ENCODE data around the gene UNC13A. TPM values are rescaled to one million over a fixed set of nuclear protein-coding genes. Genes with fewer than 3 reads are reported as not detected.

The UNC13A gene
- total and polyA plus RNA-seq, 11 donors, result 0.02 to 1.1 (median 0.09) TPM; not detected in 1

- DNase-seq (no peak), ATAC-seq (no peak)
- TF ChIP-seq CTCF (IDR thresholded peaks at IDR 0.05), result no peak
- no peak for TF ChIP-seq POLR2A (IDR thresholded peaks at IDR 0.05)
- H3K27ac ChIP-seq, result no peak overlapping the region
- H3K4me1 ChIP-seq, result no peaks in the 10 kb centered on the region
- no peak overlapping the region for H3K4me3 ChIP-seq
- WGBS, 4 donors, result 63 to 79% (median 78%) methylated on average over 4 to 9 of the region's 9 CpGs
- no peaks in the 10 kb centered on the region for H3K36me3 ChIP-seq
- no peaks in the 10 kb centered on the region for H3K27me3 ChIP-seq
- intact Hi-C loops (cut with DNase I), result no loop called here
- H3K9me3 ChIP-seq, result peaks cover 0 to 14% (median 7%) of the 10 kb centered on the region in 12 donors
These were observed 18.7 kb downstream of the UNC13A start for GRCh38 chr19:17669419-17669818.

- no peak overlapping the region for H3K4me3 ChIP-seq
- TF ChIP-seq POLR2A (IDR thresholded peaks at IDR 0.05) (no peak), CTCF (IDR thresholded peaks at IDR 0.05) (no peak)
- H3K9me3 ChIP-seq, result peaks cover 0 to 17% (median 7%) of the 10 kb centered on the region in 12 donors
- DNase-seq (no peak), ATAC-seq (no peak)
- H3K36me3 ChIP-seq, result no peaks in the 10 kb centered on the region
- 77 to 88% (median 85%) methylated on average over 2 of the region's 2 CpGs for WGBS, 4 donors
- H3K4me1 ChIP-seq, result no peaks in the 10 kb centered on the region
- H3K27ac ChIP-seq, result no peak overlapping the region
- no peaks in the 10 kb centered on the region for H3K27me3 ChIP-seq
- intact Hi-C loops (cut with DNase I), result no loop called here
These were observed 23.1 kb downstream of the UNC13A start for GRCh38 chr19:17665058-17665457.

- H3K27me3 ChIP-seq, result no peaks in the 10 kb centered on the region
- TF ChIP-seq POLR2A (IDR thresholded peaks at IDR 0.05) (no peak), CTCF (IDR thresholded peaks at IDR 0.05) (no peak)
- WGBS, 4 donors, result 84 to 85% (median 85%) methylated on average over 7 of the region's 7 CpGs
- H3K36me3 ChIP-seq, result no peaks in the 10 kb centered on the region
- peaks cover 0 to 3% (median 0%) of the 10 kb centered on the region in 12 donors for H3K4me1 ChIP-seq
- intact Hi-C loops (cut with DNase I), result no loop called here
- ATAC-seq, result no peak
- H3K27ac ChIP-seq, result no peak overlapping the region
- H3K4me3 ChIP-seq, result no peak overlapping the region
- peaks cover 0 to 11% (median 1%) of the 10 kb centered on the region in 12 donors for H3K9me3 ChIP-seq
- DNase-seq, result peak in 1 of 5 donors; percentile 7
These were observed 28.2 kb downstream of the UNC13A start for GRCh38 chr19:17659996-17660395.

- Histone ChIP-seq H3K4me1 (peaks cover 0 to 3% (median 0%) of the 10 kb centered on the region in 12 donors), H3K9me3 (peaks cover 0 to 9% (median 0%) of the 10 kb centered on the region in 12 donors), H3K4me3 (no peak overlapping the region), H3K27me3 (no peaks in the 10 kb centered on the region), H3K36me3 (no peaks in the 10 kb centered on the region), H3K27ac (peak overlapping the region in 1 of 12 donors; percentile 59)
- ATAC-seq, result no peak
- DNase-seq, result no peak
- 23 to 43% (median 38%) methylated on average over 3 of the region's 3 CpGs for WGBS, 4 donors
- intact Hi-C loops (cut with DNase I), result no loop called here
- no peak for TF ChIP-seq POLR2A (IDR thresholded peaks at IDR 0.05)
These were observed 29.5 kb downstream of the UNC13A start for GRCh38 chr19:17658666-17659065.

- Histone ChIP-seq H3K36me3 (no peaks in the 10 kb centered on the region), H3K4me1 (peaks cover 0 to 3% (median 0%) of the 10 kb centered on the region in 12 donors), H3K27me3 (no peaks in the 10 kb centered on the region), H3K27ac (no peak overlapping the region), H3K4me3 (no peak overlapping the region), H3K9me3 (peaks cover 0 to 9% (median 0%) of the 10 kb centered on the region in 12 donors)
- DNase-seq (no peak), ATAC-seq (no peak)
- TF ChIP-seq POLR2A (IDR thresholded peaks at IDR 0.05) (no peak), CTCF (IDR thresholded peaks at IDR 0.05) (no peak)
- 79 to 98% (median 82%) methylated on average over 6 of the region's 6 CpGs for WGBS, 4 donors
- intact Hi-C loops (cut with DNase I), result no loop called here
These were observed 29.9 kb downstream of the UNC13A start for GRCh38 chr19:17658240-17658639.

Data from heart left ventricle (tissue), 16 donors.